GM23338 (cell line): ENCODE results near the gene PDXDC1.
"Not testable (repeated sequence)": the region's sequence is repeated elsewhere in the genome, so short reads cannot be mapped to it uniquely, and the experiment has no call there.

Source experiments
- CREB1 ChIP-seq: fragments of 250-450 bp; sonication (Bioruptor Pico); IDR thresholded peaks from 2 replicates; pipeline ENCODE4 v1.5.0; 2020; ENCODE audit warnings: low read depth, mild to moderate bottlenecking, moderate library complexity
- CTCF ChIP-seq, 2 experiments: fragments of 200-600 bp in 1 of 2; sonication (generic) in 1 of 2; conservative IDR thresholded peaks; 2 replicates each; pipeline versions ENCODE4 v1.5.1 to v1.6.1; 2016 to 2017; ENCODE audit warnings: antibody characterized with exemption in 2 of 2, low read depth in 2 of 2, mild to moderate bottlenecking in 2 of 2, moderate library complexity in 1 of 2
- EZH2 ChIP-seq: fragments of 200-600 bp; sonication (generic); IDR thresholded peaks from one replicate; pipeline ENCODE4 v1.8.0; 2017; ENCODE audit warnings: antibody characterized with exemption, mild to moderate bottlenecking, low read depth; ENCODE audit not compliant: unreplicated experiment
- POLR2AphosphoS5 ChIP-seq: IDR thresholded peaks from 2 replicates; pipeline ENCODE4 v1.6.1; 2016; ENCODE audit warnings: antibody characterized with exemption, low read depth
- REST ChIP-seq: IDR thresholded peaks from one replicate; pipeline ENCODE4 v1.6.1; 2018; ENCODE audit warnings: antibody characterized with exemption; ENCODE audit not compliant: unreplicated experiment
- ZNF331 ChIP-seq: fragments of 250-450 bp; sonication (Bioruptor Pico); IDR thresholded peaks from 2 replicates; pipeline ENCODE4 v1.5.0; 2020; ENCODE audit warnings: low read depth, mild to moderate bottlenecking, moderate library complexity
- TF ChIP-seq, protein P1 (sequence below): fragments of 250-450 bp; sonication (Bioruptor Pico); IDR thresholded peaks from 2 replicates; pipeline ENCODE4 v1.5.0; 2020; ENCODE audit warnings: mild to moderate bottlenecking, moderate library complexity

- TF ChIP-seq CTCF (conservative IDR thresholded peaks at IDR 0.05; ENCODE audit: low read depth in 2 of 2); REST; EZH2; CREB1; ZNF331 (CRISPR knock-in tag); POLR2AphosphoS5: not testable (repeated sequence)
- TF ChIP-seq, protein P1, sequence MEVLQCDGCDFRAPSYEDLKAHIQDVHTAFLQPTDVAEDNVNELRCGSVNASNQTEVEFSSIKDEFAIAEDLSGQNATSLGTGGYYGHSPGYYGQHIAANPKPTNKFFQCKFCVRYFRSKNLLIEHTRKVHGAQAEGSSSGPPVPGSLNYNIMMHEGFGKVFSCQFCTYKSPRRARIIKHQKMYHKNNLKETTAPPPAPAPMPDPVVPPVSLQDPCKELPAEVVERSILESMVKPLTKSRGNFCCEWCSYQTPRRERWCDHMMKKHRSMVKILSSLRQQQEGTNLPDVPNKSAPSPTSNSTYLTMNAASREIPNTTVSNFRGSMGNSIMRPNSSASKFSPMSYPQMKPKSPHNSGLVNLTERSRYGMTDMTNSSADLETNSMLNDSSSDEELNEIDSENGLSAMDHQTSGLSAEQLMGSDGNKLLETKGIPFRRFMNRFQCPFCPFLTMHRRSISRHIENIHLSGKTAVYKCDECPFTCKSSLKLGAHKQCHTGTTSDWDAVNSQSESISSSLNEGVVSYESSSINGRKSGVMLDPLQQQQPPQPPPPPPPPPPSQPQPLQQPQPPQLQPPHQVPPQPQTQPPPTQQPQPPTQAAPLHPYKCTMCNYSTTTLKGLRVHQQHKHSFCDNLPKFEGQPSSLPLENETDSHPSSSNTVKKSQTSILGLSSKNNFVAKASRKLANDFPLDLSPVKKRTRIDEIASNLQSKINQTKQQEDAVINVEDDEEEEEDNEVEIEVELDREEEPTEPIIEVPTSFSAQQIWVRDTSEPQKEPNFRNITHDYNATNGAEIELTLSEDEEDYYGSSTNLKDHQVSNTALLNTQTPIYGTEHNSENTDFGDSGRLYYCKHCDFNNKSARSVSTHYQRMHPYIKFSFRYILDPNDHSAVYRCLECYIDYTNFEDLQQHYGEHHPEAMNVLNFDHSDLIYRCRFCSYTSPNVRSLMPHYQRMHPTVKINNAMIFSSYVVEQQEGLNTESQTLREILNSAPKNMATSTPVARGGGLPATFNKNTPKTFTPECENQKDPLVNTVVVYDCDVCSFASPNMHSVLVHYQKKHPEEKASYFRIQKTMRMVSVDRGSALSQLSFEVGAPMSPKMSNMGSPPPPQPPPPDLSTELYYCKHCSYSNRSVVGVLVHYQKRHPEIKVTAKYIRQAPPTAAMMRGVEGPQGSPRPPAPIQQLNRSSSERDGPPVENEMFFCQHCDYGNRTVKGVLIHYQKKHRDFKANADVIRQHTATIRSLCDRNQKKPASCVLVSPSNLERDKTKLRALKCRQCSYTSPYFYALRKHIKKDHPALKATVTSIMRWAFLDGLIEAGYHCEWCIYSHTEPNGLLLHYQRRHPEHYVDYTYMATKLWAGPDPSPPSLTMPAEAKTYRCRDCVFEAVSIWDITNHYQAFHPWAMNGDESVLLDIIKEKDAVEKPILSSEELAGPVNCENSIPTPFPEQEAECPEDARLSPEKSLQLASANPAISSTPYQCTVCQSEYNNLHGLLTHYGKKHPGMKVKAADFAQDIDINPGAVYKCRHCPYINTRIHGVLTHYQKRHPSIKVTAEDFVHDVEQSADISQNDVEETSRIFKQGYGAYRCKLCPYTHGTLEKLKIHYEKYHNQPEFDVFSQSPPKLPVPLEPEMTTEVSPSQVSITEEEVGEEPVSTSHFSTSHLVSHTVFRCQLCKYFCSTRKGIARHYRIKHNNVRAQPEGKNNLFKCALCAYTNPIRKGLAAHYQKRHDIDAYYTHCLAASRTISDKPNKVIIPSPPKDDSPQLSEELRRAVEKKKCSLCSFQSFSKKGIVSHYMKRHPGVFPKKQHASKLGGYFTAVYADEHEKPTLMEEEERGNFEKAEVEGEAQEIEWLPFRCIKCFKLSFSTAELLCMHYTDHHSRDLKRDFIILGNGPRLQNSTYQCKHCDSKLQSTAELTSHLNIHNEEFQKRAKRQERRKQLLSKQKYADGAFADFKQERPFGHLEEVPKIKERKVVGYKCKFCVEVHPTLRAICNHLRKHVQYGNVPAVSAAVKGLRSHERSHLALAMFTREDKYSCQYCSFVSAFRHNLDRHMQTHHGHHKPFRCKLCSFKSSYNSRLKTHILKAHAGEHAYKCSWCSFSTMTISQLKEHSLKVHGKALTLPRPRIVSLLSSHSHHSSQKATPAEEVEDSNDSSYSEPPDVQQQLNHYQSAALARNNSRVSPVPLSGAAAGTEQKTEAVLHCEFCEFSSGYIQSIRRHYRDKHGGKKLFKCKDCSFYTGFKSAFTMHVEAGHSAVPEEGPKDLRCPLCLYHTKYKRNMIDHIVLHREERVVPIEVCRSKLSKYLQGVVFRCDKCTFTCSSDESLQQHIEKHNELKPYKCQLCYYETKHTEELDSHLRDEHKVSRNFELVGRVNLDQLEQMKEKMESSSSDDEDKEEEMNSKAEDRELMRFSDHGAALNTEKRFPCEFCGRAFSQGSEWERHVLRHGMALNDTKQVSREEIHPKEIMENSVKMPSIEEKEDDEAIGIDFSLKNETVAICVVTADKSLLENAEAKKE (CRISPR knock-in tag) = not testable (repeated sequence)
Observed at GRCh38 chr16:15071916-15072769, 97.3 kb downstream of the PDXDC1 start.
